Measurements from ENCODE around the gene CDKL1. TPM values are rescaled to one million over a fixed set of nuclear protein-coding genes. Genes with fewer than 3 reads are reported as not detected.

The CDKL1 gene
- total RNA-seq, 1 donor from 2014 or later, result 20.7 TPM

GRCh38 chr14:50345846-50346422, 50.7 kb downstream of the CDKL1 start:
- DNase-seq (no peak), ATAC-seq (no peak)
- Histone ChIP-seq H3K4me3 (no peak overlapping the region), H3K36me3 (peaks cover 3% of the 10 kb centered on the region), H3K27ac (no peak overlapping the region), H3K27me3 (no peaks in the 10 kb centered on the region), H3K9me3 (no peaks in the 10 kb centered on the region), H3K4me1 (peaks cover 10% of the 10 kb centered on the region)
- intact Hi-C loops (cut with DNase I), result no loop called here
- TF ChIP-seq CTCF (IDR thresholded peaks at IDR 0.05), result no peak

- intact Hi-C loops (cut with DNase I), result no loop called here
- Histone ChIP-seq H3K4me1 (peaks cover 10% of the 10 kb centered on the region), H3K27me3 (no peaks in the 10 kb centered on the region), H3K4me3 (no peak overlapping the region), H3K36me3 (no peaks in the 10 kb centered on the region), H3K9me3 (no peaks in the 10 kb centered on the region), H3K27ac (no peak overlapping the region)
- DNase-seq, result no peak
- no peak for ATAC-seq
- TF ChIP-seq CTCF (IDR thresholded peaks at IDR 0.05), result no peak
Measured at GRCh38 chr14:50344876-50345563, 51.7 kb downstream of the CDKL1 start.

GRCh38 chr14:50344116-50344775, 52.4 kb downstream of the CDKL1 start:
- DNase-seq, result no peak
- no peak for ATAC-seq
- no peaks in the 10 kb centered on the region for H3K9me3 ChIP-seq
- H3K27me3 ChIP-seq, result no peaks in the 10 kb centered on the region
- no peaks in the 10 kb centered on the region for H3K36me3 ChIP-seq
- intact Hi-C loops (cut with DNase I), result no loop called here
- peaks cover 10% of the 10 kb centered on the region for H3K4me1 ChIP-seq
- TF ChIP-seq CTCF (IDR thresholded peaks at IDR 0.05), result no peak
- H3K4me3 ChIP-seq, result no peak overlapping the region
- no peak overlapping the region for H3K27ac ChIP-seq

- H3K27ac ChIP-seq, result no peak overlapping the region
- TF ChIP-seq CTCF (IDR thresholded peaks at IDR 0.05), result no peak
Measured at GRCh38 chr14:50343434-50343833, 53.2 kb downstream of the CDKL1 start.

GRCh38 chr14:50342221-50343078, 54.2 kb downstream of the CDKL1 start:
- intact Hi-C loops (cut with DNase I), result no loop called here
- peak overlapping the region; percentile 35 for H3K4me3 ChIP-seq
- ATAC-seq (peak; percentile 84), DNase-seq (no peak)
- peak; percentile 40 for TF ChIP-seq CTCF (IDR thresholded peaks at IDR 0.05)
- no peaks in the 10 kb centered on the region for H3K9me3 ChIP-seq
- H3K4me1 ChIP-seq, result peaks cover 10% of the 10 kb centered on the region
- no peaks in the 10 kb centered on the region for H3K27me3 ChIP-seq
- H3K36me3 ChIP-seq, result peaks cover 8% of the 10 kb centered on the region
- peak overlapping the region; percentile 55 for H3K27ac ChIP-seq

More at GRCh38 chr14:50343434-50343833, 53.2 kb downstream of the CDKL1 start:
- ATAC-seq, result no peak
- Histone ChIP-seq H3K4me3 (no peak overlapping the region), H3K4me1 (peaks cover 10% of the 10 kb centered on the region), H3K27me3 (no peaks in the 10 kb centered on the region), H3K36me3 (peaks cover 4% of the 10 kb centered on the region), H3K9me3 (no peaks in the 10 kb centered on the region)
- intact Hi-C loops (cut with DNase I), result no loop called here
- no peak for DNase-seq
